Measurements from ENCODE around the gene EIF3A. TPM values are rescaled to one million over a fixed set of nuclear protein-coding genes. Genes with fewer than 3 reads are reported as not detected.

Gene EIF3A
- total RNA-seq, 1 donor from 2014 or later: 94.7 TPM

DNA sequence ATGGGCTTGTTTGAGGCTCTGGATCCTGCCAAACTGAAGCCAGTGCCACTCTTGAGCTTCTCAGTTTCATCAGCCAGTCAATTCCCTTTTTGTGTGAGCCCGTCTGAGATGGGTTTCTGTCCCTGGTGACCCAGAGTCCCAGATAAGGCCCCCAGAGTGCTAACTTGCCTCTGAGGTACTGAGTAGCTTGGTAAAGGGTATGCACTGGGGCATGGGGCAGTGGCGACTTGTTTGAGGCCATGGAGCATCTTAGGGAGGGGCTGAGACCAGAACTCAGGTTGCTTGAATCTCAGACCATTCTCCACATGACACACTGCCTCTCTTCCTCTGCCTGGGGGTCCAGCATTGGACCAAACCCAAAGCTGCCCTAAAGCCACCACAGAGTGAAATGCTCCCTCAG lies 86.3 kb downstream of the EIF3A start:
- H3K27me3 ChIP-seq (ENCODE audit: low read depth): no peaks in the 10 kb centered on the region
- TF ChIP-seq CTCF (IDR thresholded peaks at IDR 0.05): no peak
- no peaks in the 10 kb centered on the region for H3K4me1 ChIP-seq
- H3K36me3 ChIP-seq: no peaks in the 10 kb centered on the region
- DNase-seq (no peak), ATAC-seq (no peak)
- H3K27ac ChIP-seq: no peak overlapping the region
- no peaks in the 10 kb centered on the region for H3K9me3 ChIP-seq
- intact Hi-C loops (cut with DNase I): no loop called here
- H3K4me3 ChIP-seq: no peak overlapping the region

DNA sequence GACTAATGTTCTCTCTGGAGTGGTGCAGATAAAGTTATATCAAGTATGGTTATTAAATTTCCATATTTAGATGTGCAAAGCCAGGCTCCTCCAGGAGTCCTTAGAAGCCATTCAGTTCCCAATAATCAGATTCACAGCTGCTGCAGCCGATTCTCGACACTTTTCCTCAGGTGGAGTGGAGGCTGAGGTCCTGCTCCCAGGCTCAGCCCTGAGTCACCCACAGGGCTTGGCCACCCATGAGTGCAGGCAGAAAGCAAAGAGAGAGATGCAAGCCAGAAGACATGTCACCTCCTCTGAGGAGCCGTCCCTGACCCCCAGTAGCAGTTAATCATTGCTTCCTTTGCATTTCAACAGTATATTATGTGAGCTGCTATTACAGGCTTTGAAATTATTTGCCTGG lies 87.4 kb downstream of the EIF3A start:
- ATAC-seq (no peak), DNase-seq (no peak)
- no peak for TF ChIP-seq CTCF (IDR thresholded peaks at IDR 0.05)
- Histone ChIP-seq H3K27me3 (ENCODE audit: low read depth) (no peaks in the 10 kb centered on the region), H3K9me3 (no peaks in the 10 kb centered on the region), H3K4me3 (no peak overlapping the region), H3K4me1 (no peaks in the 10 kb centered on the region), H3K36me3 (no peaks in the 10 kb centered on the region), H3K27ac (no peak overlapping the region)
- intact Hi-C loops (cut with DNase I): no loop called here

DNA sequence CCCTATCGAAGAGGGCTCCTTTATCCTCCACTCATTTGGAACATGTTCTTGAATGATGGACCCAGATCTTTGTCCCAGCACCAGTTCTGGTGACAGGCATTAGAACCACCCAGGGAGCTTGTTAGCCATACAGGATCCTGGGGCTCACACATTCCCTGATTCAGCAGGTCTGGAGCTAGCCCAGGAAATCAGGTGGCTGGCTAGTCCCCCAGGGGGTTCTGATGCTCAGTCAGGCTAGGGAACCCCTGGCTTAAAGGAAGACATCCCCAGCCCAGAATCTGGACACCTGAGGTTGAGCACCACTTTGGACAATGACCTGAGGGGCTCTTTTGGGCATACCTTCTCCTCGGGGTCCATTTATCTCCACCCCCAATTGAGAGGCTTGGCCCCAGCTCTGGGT lies 88.1 kb downstream of the EIF3A start:
- intact Hi-C loops (cut with DNase I): no loop called here
- Histone ChIP-seq H3K4me1 (no peaks in the 10 kb centered on the region), H3K27me3 (ENCODE audit: low read depth) (no peaks in the 10 kb centered on the region), H3K36me3 (no peaks in the 10 kb centered on the region), H3K9me3 (no peaks in the 10 kb centered on the region), H3K27ac (no peak overlapping the region), H3K4me3 (no peak overlapping the region)
- ATAC-seq (no peak), DNase-seq (no peak)
- no peak for TF ChIP-seq CTCF (IDR thresholded peaks at IDR 0.05)

DNA sequence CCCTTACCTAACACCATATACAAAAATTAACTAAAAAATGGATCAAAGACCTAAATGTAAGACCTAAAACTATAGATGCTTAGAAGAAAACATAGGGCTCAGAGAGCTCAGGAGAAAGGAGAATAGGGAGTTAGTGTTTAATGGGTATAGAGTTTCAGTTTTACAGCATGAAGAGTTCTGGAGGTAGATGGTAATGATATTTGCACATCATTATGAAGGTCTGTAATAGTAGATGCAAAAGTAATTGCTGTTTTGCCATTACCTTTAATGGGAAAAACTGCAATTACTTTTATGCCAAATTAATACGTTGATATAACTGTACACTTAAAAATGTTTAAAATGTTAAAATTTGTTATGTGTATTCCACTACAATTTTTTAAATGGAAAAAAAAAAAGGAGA lies 90.3 kb downstream of the EIF3A start:
- H3K27ac ChIP-seq: no peak overlapping the region
- no peak overlapping the region for H3K4me3 ChIP-seq
- H3K9me3 ChIP-seq: peaks cover 8% of the 10 kb centered on the region
- intact Hi-C loops (cut with DNase I): no loop called here
- no peaks in the 10 kb centered on the region for H3K4me1 ChIP-seq
- no peaks in the 10 kb centered on the region for H3K27me3 ChIP-seq (ENCODE audit: low read depth)
- no peak for ATAC-seq
- no peak for TF ChIP-seq CTCF (IDR thresholded peaks at IDR 0.05)
- H3K36me3 ChIP-seq: no peaks in the 10 kb centered on the region
- DNase-seq: no peak

DNA sequence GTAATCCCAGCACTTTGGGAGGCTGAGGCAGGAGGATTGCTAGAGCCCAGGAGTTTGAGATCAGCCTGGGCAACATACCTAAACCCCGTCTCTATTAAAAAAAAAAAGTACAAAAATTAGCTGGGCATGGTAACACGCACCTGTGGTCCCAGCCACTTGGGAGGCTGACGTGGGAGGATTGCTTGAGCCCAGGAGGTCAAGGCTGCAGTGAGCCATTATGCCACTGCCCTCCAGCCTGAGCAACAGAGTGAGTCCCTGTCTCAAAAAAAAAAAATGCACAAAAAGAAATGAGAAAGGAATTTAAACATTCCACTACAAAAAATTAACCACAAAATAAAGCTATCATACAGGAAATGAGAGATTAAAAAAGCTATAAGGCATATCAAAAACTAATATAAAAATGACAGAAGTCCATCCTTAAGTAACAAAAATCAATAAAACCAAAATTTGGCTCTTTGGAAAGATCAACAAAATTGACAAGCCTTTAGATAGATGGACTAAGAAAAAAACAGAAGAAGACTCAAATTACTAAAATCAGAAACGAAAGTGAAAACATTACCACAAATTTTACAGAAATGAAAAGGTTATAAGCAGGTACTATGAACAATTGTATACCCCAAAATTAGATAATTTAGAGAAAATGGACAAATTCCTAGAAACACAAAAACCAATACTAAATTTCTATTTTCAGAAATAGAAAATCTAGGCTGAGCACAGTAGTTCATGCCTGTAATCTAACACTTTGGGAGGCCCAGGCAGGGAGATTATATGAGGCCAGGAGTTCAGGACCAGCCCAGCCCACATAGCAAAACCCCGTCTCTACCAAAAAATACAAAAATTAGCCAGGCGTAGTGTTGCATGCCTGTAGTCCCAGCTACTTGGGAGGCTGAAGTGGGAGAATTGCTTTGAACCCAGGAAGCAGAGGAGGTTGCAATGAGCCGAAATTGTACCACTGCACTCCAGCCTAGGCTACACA lies 93.5 kb downstream of the EIF3A start:
- no peak overlapping the region for H3K4me3 ChIP-seq
- H3K4me1 ChIP-seq: no peaks in the 10 kb centered on the region
- H3K27me3 ChIP-seq (ENCODE audit: low read depth): no peaks in the 10 kb centered on the region
- no peaks in the 10 kb centered on the region for H3K36me3 ChIP-seq
- no peak for ATAC-seq
- intact Hi-C loops (cut with DNase I): no loop called here
- no peak for TF ChIP-seq CTCF (IDR thresholded peaks at IDR 0.05)
- peaks cover 8% of the 10 kb centered on the region for H3K9me3 ChIP-seq
- H3K27ac ChIP-seq: no peak overlapping the region
- no peak for DNase-seq
